ENCODE measurements around the gene C10orf62. TPM values are rescaled to one million over a fixed set of nuclear protein-coding genes. Genes with fewer than 3 reads are reported as not detected.

Gene C10orf62
- total and polyA plus RNA-seq, 2 of the 13 experiments (the other 11 are each of a cell fraction or from before 2014, with no cell fraction given), result 0.61 to 1.6 TPM

GRCh38 chr10:97632949-97633884 lies 43.7 kb downstream of the C10orf62 start, which contains the start of gene MORN4 (continued):
- TF ChIP-seq ZNF414 (CRISPR knock-in tag; IDR thresholded peaks at IDR 0.05), result 0 out of 2 replicates have a peak, but pooled peaks have one; percentile 80
- 0 out of 2 replicates have a peak, but pooled peaks have one; percentile 23 for TF ChIP-seq ZNF567 (CRISPR knock-in tag; IDR thresholded peaks at IDR 0.05; ENCODE audit: borderline replicate concordance)
- 0 out of 2 replicates have a peak, but pooled peaks have one; percentile 68 for TF ChIP-seq LBX2 (CRISPR knock-in tag; IDR thresholded peaks at IDR 0.05; ENCODE audit: borderline replicate concordance)
- TF ChIP-seq GMEB1 (CRISPR knock-in tag; IDR thresholded peaks at IDR 0.05; ENCODE audit: borderline replicate concordance), result peak; percentile 47; the same call in 1 of the 2 replicates
- no peak for TF ChIP-seq ELK4 (CRISPR knock-in tag; IDR thresholded peaks at IDR 0.05; ENCODE audit: borderline replicate concordance)
- TF ChIP-seq ZNF33B (CRISPR knock-in tag; IDR thresholded peaks at IDR 0.05), result peak; percentile 16; the same call in 1 of the 2 replicates
- TF ChIP-seq ZNF292 (CRISPR knock-in tag; IDR thresholded peaks at IDR 0.05; ENCODE audit: borderline replicate concordance, low read depth), result peak; percentile 79
- TF ChIP-seq SUZ12 (IDR thresholded peaks at IDR 0.05; ENCODE audit: low read depth, low read length), result no peak
- 0 out of 2 replicates have a peak, but pooled peaks have one; percentile 52 for TF ChIP-seq NFATC3 (CRISPR knock-in tag; IDR thresholded peaks at IDR 0.05)
- TF ChIP-seq ZBTB7A (CRISPR knock-in tag; IDR thresholded peaks at IDR 0.05), result peak; percentile 60; the same call in 1 of the 2 replicates
- TF ChIP-seq ZBED4 (CRISPR knock-in tag; IDR thresholded peaks at IDR 0.05; ENCODE audit: borderline replicate concordance), result 0 out of 2 replicates have a peak, but pooled peaks have one; percentile 46
- TF ChIP-seq SRSF1 (optimal IDR thresholded peaks at IDR 0.05; ENCODE audit: low read depth, low read length), result peak; percentile 54
- TF ChIP-seq CCAR2 (optimal IDR thresholded peaks at IDR 0.05; ENCODE audit: low read depth, low read length), result no peak
- peak; percentile 20; the same call in 1 of the 2 replicates for TF ChIP-seq TFDP2 (CRISPR knock-in tag; IDR thresholded peaks at IDR 0.05)
- TF ChIP-seq TBX2 (CRISPR knock-in tag; IDR thresholded peaks at IDR 0.05; ENCODE audit: borderline replicate concordance), result peak; percentile 60; the same call in 1 of the 2 replicates
- peak; percentile 82; the same call in 1 of the 2 replicates for TF ChIP-seq TAF1 (CRISPR knock-in tag; IDR thresholded peaks at IDR 0.05)
- TF ChIP-seq KDM2A (CRISPR knock-in tag; IDR thresholded peaks at IDR 0.05; ENCODE audit: borderline replicate concordance, low read depth), result peak; percentile 85
